Osteoblast (primary cell): ENCODE results near the gene MEAF6. TPM values are rescaled to one million over a fixed set of nuclear protein-coding genes. Genes with fewer than 3 reads are reported as not detected.

Source experiments
- DNase-seq: peaks from one replicate; pipeline ENCODE4 v3.0.0; 2011; ENCODE audit warnings: low spot score, mixed read lengths; ENCODE audit not compliant: insufficient read length; ENCODE audit errors: missing footprints
- H2AFZ ChIP-seq: 2 replicates; pipeline ENCODE4 v1.6.0; 2011; ENCODE audit warnings: mild to moderate bottlenecking, low read length
- H3K27ac ChIP-seq: 2 replicates; pipeline ENCODE4 v1.5.1; 2011; ENCODE audit warnings: mild to moderate bottlenecking, low read depth, low read length, moderate library complexity
- H3K27me3 ChIP-seq: 2 replicates; pipeline ENCODE4 v1.6.0; 2012; ENCODE audit warnings: mild to moderate bottlenecking, control low read depth, inconsistent platforms, low read length, moderate library complexity; ENCODE audit not compliant: insufficient read depth
- H3K36me3 ChIP-seq: 2 replicates; pipeline ENCODE4 v1.5.1; 2011; ENCODE audit warnings: mild to moderate bottlenecking, low read length, control low read depth, moderate library complexity; ENCODE audit not compliant: insufficient read depth
- H3K4me1 ChIP-seq: 2 replicates; pipeline ENCODE4 v1.5.1; 2011; ENCODE audit warnings: mild to moderate bottlenecking, low read length, control low read depth, moderate library complexity; ENCODE audit not compliant: insufficient read depth
- H3K4me2 ChIP-seq: 2 replicates; pipeline ENCODE4 v1.6.0; 2011; ENCODE audit warnings: mild to moderate bottlenecking, low read length; ENCODE audit not compliant: insufficient read depth
- H3K4me3 ChIP-seq: fragments of 200-600 bp; sonication (generic); 3 replicates; pipeline ENCODE4 v1.5.1; 2012; ENCODE audit warnings: mild to moderate bottlenecking, low read length, inconsistent platforms; ENCODE audit not compliant: insufficient read depth
- H3K79me2 ChIP-seq: 2 replicates; pipeline ENCODE4 v1.6.0; 2012; ENCODE audit warnings: mild to moderate bottlenecking, low read length, control low read depth, inconsistent platforms; ENCODE audit not compliant: insufficient read depth
- H3K9me3 ChIP-seq: 2 replicates; pipeline ENCODE4 v1.5.1; 2011; ENCODE audit warnings: low read depth, low read length, control low read depth
- H4K20me1 ChIP-seq: 2 replicates; pipeline ENCODE4 v1.6.0; 2012; ENCODE audit warnings: mild to moderate bottlenecking, low read length, control low read depth; ENCODE audit not compliant: insufficient read depth
- CTCF ChIP-seq: IDR thresholded peaks from 2 replicates; pipeline ENCODE4 v1.5.1; 2011; ENCODE audit warnings: mild to moderate bottlenecking, low read depth, low read length, moderate library complexity; ENCODE audit errors: extremely low read depth
- total RNA-seq: library from RNA; depleted of rRNA; stranded (reverse); fragments of >200 nt; gene quantifications from 2 replicates; pipeline ENCODE4 v1.2.3, GENCODE V29; 2012

MEAF6 gene
- total RNA-seq, 1 donor, result 64.1 TPM

GRCh38 chr1:37482796-37483744 lies 31.5 kb downstream of the MEAF6 start:
- Histone ChIP-seq H3K9me3 (no peaks in the 10 kb centered on the region), H3K4me3 (no peak overlapping the region), H4K20me1 (peaks cover 3% of the 10 kb centered on the region), H3K4me2 (no peak overlapping the region), H3K27ac (no peak overlapping the region), H3K36me3 (peaks cover 58% of the 10 kb centered on the region), H3K79me2 (peaks cover 40% of the 10 kb centered on the region), H3K27me3 (no peaks in the 10 kb centered on the region), H3K4me1 (peaks cover 51% of the 10 kb centered on the region), H2AFZ (no peak overlapping the region)
- no peak for TF ChIP-seq CTCF
- DNase-seq, result peak; percentile 80

DNA sequence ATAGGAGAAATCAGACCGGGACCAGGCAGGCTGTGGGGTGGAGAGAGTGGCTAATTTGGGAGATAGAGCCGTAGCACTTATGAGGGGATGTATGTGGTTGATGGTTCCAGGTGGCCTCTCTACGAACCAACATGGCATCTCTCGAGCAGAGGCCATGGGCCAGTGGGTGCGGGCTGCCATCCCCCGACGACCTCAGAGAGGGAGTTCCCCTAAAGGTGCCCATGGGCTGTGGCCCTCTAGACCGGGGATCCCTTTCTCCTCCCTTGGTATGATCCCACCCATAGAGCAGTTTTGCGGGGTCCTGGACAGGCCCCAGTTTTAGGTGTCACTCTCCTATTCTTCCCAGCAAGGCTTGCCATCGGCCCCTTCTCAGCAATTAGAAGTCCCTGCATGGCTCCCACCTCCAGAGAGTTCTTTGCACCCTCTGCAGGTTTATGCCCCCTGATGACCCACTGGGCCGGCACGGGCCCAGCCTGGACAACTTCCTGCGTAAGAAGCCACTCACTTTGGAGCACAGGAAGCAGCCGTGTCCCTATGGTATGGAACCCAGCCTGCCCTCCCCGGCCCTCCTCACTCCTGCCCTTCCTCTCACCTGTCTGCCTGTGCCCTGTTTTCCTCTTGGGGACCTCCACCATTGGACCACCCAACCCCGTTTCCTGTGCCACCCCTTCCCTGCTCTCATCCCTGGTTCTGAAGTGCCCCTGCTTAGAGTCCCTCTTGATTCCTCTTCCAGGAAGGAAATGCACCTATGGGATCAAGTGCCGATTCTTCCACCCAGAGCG lies 32.4 kb downstream of the MEAF6 start:
- peak; percentile 68 for DNase-seq
- no peak overlapping the region for H3K4me3 ChIP-seq
- no peaks in the 10 kb centered on the region for H3K9me3 ChIP-seq
- peaks cover 59% of the 10 kb centered on the region for H3K4me1 ChIP-seq
- H3K27me3 ChIP-seq, result no peaks in the 10 kb centered on the region
- no peak overlapping the region for H3K27ac ChIP-seq
- H2AFZ ChIP-seq, result no peak overlapping the region
- H3K79me2 ChIP-seq, result peaks cover 49% of the 10 kb centered on the region
- H4K20me1 ChIP-seq, result peaks cover 3% of the 10 kb centered on the region
- no peak overlapping the region for H3K4me2 ChIP-seq
- H3K36me3 ChIP-seq, result peaks cover 64% of the 10 kb centered on the region
- TF ChIP-seq CTCF, result no peak

DNA sequence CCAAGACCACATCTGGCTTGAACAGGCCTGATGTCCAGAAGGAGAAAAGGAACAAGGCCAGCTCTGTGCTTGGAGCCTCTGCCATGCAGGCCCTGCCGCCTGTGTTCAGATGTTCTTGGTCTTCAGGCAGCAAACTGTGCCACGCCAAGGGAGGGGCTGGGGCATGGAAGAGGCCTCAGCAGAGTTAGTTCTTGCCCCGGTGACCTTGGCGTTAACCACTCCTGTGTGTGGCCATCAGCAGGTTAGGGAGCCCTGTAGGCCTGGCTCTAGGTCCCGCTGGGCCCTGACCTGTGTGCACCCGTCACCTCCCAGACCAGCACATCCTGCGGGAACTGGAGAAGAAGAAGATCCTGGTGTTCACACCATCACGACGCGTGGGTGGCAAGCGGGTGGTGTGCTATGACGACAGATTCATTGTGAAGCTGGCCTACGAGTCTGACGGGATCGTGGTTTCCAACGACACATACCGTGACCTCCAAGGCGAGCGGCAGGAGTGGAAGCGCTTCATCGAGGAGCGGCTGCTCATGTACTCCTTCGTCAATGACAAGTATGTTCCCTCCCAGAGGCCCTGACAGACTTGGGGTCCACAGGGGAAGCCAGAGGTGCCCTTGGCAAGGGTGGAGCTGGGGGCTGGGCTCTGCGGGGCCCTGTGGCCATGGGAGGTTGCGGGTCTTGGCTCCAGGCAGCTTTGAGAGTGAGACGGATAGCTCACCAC lies 33.1 kb downstream of the MEAF6 start:
- Histone ChIP-seq H3K36me3 (peaks cover 68% of the 10 kb centered on the region), H3K27ac (peak overlapping the region; percentile 19), H3K4me3 (no peak overlapping the region), H3K27me3 (no peaks in the 10 kb centered on the region), H3K4me1 (peaks cover 56% of the 10 kb centered on the region), H2AFZ (no peak overlapping the region), H4K20me1 (peaks cover 4% of the 10 kb centered on the region), H3K4me2 (no peak overlapping the region), H3K9me3 (no peaks in the 10 kb centered on the region), H3K79me2 (peaks cover 55% of the 10 kb centered on the region)
- peak; percentile 37 for DNase-seq
- TF ChIP-seq CTCF, result no peak
